ENCODE measurements around the gene KLHL12.

Gene KLHL12

GRCh38 chr1:202926581-202927491 lies at the start of gene KLHL12:
TSS of gene KLHL12 (minus strand) at chr1:202927234. CDS start at chr1:202925162, 2,072 bp downstream.
- DNase-seq (ENCODE audit: low read depth, low spot score): peak; percentile 96

- no peak for DNase-seq (ENCODE audit: low read depth, low spot score)
Measured at GRCh38 chr1:202976633-202977032, 49.6 kb upstream of the KLHL12 start.

- DNase-seq (ENCODE audit: low read depth, low spot score): no peak
Measured at GRCh38 chr1:202974856-202975255, 47.8 kb upstream of the KLHL12 start.

- DNase-seq (ENCODE audit: low read depth, low spot score): no peak
Measured at GRCh38 chr1:202972046-202972445, 45.0 kb upstream of the KLHL12 start.

GRCh38 chr1:202968895-202969295 lies 41.9 kb upstream of the KLHL12 start:
- DNase-seq (ENCODE audit: low read depth, low spot score): no peak

GRCh38 chr1:202968351-202968750 lies 41.3 kb upstream of the KLHL12 start:
- DNase-seq (ENCODE audit: low read depth, low spot score): no peak

- no peak for DNase-seq (ENCODE audit: low read depth, low spot score)
Measured at GRCh38 chr1:202967684-202968281, 40.7 kb upstream of the KLHL12 start.

- DNase-seq (ENCODE audit: low read depth, low spot score): no peak
Measured at GRCh38 chr1:202966006-202966898, 39.2 kb upstream of the KLHL12 start.

GRCh38 chr1:202965422-202965821 lies 38.4 kb upstream of the KLHL12 start:
- no peak for DNase-seq (ENCODE audit: low read depth, low spot score)

- DNase-seq (ENCODE audit: low read depth, low spot score): no peak
Measured at GRCh38 chr1:202964791-202965410, 37.9 kb upstream of the KLHL12 start.

GRCh38 chr1:202961220-202961880 lies 34.3 kb upstream of the KLHL12 start:
- DNase-seq (ENCODE audit: low read depth, low spot score): no peak

- DNase-seq (ENCODE audit: low read depth, low spot score): no peak
Measured at GRCh38 chr1:202959276-202959620, 32.2 kb upstream of the KLHL12 start.

- DNase-seq (ENCODE audit: low read depth, low spot score): no peak
Measured at GRCh38 chr1:202958544-202959275, 31.7 kb upstream of the KLHL12 start.

GRCh38 chr1:202957733-202958543 lies 30.9 kb upstream of the KLHL12 start, which contains the start of gene ADIPOR1:
TSS of gene ADIPOR1 (minus strand) at chr1:202958312. CDS start at chr1:202951070, 7,242 bp downstream.
- DNase-seq (ENCODE audit: low read depth, low spot score): peak; percentile 32

- no peak for DNase-seq (ENCODE audit: low read depth, low spot score)
Measured at GRCh38 chr1:202956969-202957368, 29.9 kb upstream of the KLHL12 start.

- no peak for DNase-seq (ENCODE audit: low read depth, low spot score)
Measured at GRCh38 chr1:202954057-202954745, 27.2 kb upstream of the KLHL12 start.

- no peak for DNase-seq (ENCODE audit: low read depth, low spot score)
Measured at GRCh38 chr1:202953392-202953791, 26.4 kb upstream of the KLHL12 start.

GRCh38 chr1:202952818-202953217 lies 25.8 kb upstream of the KLHL12 start:
- no peak for DNase-seq (ENCODE audit: low read depth, low spot score)

- DNase-seq (ENCODE audit: low read depth, low spot score): no peak
Measured at GRCh38 chr1:202952099-202952498, 25.1 kb upstream of the KLHL12 start.
